Measurements from ENCODE around the gene IL22.

Gene IL22

DNA sequence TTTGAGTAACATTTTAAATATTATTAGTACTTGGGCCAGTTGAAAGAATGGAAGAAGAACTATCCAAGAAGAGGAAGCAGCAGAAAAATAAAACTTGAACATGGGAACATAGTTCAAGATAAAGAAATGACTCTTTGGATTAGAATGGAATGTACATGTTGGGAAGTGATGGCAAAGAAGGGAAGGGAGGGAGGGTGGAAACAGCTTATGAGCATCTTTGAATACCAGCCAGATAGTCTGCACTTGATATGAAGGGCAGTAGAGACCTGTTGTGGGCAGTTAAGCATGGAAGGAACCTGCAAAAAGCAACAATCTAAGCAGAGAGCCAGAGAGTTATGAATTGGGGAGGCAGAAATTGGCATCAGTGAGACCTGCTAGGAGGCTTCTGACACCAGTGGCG lies 10.0 kb upstream of the IL22 start:
- no peak for DNase-seq

DNA sequence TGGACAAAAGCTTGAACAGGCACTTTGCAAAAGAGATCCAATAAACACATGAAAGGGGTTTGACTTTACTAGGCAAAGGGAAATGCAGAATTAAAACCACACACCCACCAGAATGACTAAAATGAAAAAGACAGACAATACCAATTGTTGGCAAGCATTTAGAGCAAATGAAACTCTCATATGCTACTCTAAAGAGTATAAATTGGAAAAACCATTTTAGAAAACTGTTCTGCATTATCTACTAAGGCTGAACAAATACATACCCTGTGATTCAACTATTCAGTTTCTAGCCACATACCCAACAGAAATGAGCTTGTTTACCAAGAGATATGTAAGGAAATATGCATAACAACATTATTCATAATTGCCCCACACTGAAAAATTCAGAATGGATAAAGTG lies 8.5 kb upstream of the IL22 start:
- DNase-seq, result no peak

DNA sequence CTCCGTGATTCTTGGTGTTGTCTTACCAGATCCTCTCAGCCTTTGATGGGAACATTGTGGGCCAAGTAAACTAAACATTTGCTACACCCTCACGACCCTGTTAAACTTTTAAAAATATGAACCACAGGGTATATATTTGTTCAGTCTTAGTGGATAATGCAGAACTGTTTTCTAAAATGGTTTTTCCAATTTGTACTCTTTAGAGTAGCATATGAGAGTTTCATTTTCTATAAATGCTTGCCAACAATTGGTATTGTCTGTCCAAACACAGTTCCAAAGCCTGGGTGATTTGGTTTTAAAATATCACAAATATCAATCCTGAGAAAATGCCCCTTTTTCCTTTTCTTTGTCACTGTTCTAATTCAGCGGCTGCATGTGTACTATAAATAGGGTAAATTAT lies 6.7 kb upstream of the IL22 start:
- DNase-seq, result no peak

DNA sequence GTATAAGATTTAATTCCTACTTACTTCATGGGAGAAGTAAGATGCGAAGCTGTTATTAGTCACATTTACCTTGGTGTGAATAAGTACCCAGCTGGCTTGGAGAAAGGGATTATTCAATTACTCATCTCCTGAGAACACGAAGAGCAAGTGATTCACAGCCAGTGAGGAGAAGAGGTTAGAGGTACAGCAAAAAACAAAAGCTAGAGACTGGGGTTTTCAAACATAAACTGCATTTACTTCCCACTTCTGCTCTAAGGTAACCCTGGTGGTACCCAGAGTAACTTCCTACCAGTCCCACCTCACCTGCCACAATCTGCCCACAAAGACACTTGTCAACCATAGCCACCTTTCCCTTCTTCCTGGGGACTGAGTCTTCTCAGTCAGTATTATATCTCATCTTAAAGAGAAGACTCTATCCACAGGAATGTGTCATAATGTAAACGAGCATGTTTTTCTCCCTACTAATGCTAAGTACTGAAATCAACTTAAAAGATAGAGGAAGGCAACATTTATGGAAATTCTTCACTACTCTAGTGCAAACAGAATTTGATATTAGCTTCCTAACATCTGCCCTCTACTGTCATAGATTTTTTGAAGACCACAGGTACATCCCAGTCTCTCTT lies 6.0 kb upstream of the IL22 start:
- DNase-seq, result no peak

DNA sequence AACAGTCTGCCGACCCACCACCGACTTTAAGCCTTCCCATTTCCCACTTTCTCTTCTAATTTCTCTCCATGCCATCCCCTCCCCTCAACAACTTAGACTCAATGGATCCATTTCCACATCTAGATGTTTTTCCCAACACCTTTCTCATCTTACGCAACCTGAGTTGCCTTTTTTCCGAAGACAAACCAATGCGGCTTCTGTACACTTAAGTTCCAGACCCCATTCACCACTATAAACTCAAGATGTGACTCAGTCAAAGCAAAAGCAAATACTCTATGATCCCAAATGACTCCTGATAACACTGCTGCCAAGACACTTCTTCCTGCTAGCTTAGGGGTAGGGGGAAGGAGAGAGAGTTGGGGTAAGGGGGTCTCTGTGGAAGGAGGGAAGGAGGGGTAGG lies 1.3 kb downstream of the IL22 start:
- DNase-seq, result no peak

DNA sequence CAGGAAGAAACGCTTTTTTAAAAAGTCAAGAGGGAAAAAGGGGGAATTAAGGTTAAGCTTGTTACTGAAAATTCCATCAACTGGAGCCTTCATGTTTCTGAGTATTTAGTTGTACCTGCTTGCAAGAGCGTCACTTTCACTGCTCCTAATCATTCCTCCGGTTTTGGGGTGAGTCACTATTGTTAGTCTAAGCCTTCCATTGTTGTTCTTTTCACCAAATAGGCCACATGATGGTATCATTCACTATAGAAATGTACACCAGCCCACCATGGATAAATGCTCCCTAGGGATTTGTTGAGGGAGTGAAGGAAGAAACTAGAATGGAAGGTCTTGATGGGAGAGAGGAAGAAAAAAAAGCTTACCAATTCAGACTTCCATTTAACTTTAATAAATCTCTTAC lies 3.0 kb downstream of the IL22 start:
- no peak for DNase-seq

DNA sequence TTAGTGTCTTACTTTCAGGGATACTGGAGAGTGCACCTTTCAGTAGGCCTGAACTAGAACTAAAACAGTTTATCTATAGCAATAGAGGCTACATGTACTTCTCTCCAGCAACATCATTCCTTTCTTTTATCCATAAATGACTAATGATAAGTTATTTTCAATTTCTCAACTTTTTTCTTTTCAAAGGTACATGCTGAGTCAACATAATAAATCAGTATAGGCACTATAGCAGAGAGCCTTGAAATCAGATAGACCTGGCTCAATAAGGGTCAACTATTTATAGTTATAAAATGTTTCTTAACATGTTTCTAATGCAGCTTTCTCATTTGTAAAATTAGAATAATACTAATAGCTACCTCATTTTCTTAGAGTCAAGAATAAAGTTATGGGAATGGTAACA lies 5.6 kb downstream of the IL22 start:
- DNase-seq, result no peak

DNA sequence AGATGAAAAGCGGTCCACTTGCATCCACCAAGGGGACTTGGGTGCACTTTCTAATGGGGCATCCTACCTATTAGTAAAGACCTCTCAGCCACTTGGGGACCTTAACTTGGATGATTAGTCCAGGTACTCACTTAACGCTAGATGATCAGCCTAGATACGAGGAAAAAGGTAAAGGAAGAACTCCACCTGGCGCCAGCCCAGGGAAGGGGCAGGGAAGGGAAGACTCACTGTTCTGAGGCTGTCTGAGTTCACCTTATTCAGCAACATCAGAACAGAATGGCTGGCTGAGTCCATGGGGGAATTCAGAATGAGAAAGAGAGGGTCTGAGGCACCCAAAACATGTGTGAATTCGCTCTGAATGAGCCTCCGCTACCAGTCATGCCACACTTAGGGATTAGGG lies 7.1 kb downstream of the IL22 start:
- DNase-seq, result no peak

DNA sequence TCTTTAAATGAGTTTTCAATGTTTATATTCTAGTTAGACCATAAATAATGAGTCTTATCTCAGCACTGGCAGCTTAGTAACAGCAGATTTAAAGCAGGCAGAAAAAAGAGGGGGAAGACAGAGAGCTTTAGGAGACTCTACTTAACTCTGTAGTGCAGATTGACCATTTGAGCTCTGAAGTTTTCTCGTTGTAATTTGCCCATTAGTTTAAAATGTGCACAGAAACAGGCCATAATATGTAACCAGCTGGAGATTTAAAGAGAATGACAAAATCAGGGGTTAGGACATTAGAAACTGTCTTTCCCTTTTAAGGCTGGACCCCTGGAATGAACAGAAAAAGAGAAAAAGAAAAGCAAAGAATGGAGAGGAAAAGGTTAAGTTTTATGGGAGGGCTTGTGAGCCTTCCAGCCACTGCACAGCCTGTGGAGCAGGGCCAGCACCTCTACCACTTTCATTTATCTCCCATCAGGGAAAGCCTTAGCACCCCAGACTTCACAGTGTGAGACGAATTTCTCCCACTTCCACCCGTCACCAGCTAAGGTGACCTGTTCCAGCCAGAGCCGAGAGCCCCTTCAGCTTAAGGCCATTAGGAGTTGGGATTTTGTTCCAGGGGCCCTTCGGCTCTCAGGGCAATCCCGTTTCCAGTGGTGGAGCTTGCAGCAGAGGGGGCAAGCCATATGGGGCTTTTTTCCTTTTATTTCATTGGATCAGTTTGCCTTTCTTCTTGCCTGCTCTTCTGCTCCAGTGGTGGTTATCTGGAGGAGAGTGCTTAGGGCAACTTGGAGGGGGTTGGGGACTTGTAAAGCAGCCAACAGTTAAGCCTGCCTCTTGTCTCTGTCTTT lies 8.0 kb downstream of the IL22 start:
- DNase-seq, result no peak

DNA sequence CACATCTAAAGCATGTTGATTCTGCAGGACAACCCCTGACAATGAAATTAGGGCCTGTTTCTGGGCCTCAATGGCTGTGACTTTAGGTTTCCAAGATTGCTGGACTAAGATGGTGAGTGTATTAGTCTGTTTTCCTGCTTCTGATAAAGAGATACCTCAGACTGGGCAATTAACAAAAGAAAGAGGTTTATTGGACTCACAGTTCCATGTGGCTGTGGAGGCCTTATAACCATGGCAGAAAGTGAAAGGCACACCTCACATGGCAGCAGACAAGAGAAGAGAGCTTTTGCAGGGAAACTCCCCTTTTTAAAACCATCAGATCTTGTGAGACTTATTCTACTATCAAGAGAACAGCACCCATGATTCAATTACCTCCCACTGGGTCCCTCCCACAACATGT lies 10.6 kb downstream of the IL22 start:
- no peak for DNase-seq

DNA sequence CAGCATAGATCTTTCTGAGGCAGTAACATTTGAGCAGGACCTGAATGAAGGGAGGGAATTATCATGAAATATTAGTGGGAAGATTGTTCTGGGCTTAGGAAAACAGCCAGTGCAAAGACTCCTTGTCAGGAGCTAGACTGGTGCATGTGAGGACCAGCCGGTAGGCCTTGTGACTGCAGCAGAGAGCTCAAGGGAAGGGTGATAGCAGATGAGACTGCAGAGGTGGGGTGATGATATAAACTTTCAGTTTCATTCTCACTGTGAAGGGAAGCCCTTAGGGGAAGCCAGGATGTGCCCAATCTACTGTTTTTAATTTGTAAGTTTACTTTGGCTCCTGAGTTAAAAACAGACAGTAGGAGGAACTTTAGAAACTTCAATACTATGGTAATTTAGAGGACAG lies 12.4 kb downstream of the IL22 start:
- no peak for DNase-seq

DNA sequence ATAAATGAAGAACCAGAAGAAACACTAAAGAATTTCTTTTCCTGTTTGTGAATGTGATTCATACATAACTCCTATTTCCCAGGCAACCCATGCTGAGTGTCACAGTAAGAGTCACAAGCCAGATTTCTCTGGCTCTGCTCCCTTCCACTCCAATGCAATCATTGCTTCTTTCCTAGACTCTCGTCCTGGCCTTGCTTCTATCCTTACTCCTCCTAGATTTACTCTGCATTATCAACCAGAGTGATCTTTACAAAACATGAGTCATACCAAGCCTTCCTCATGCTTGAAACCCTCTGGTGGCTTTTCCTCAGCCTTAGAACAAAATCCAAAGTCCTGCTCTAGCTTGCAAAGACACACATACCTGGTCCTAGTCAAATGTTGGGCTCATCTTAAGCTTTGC lies 13.3 kb downstream of the IL22 start:
- no peak for DNase-seq

DNA sequence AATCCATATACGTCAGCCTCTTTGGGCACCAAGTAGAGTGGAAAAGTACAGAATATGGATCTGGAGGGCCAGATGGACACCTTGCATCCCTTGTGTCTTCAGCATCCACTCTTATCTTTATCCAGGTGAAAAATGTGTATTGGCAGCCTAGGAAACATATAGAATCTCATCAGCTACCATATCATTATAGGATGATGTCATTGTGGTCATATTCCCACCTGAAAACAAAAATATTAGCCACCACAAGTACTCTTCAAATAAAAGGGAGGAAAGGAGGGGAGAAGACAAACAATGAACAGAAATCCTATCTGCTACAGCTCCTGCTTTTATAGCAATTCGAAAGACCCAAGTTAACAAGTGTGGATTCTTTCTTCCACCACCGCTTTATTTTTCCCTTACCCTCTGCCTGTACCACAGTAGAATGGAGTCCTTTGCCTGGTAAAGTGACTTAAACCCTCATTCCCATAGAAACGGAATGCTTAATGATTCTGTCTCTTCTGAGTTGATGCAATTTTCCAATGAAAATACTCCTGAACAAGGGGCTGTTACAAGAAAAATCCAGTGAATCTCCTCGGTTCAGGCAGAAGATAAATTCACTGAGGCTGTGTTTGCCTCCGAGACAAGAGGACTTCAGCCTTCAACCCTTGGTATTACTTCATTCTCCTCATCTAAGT lies 14.0 kb downstream of the IL22 start:
- DNase-seq, result no peak

DNA sequence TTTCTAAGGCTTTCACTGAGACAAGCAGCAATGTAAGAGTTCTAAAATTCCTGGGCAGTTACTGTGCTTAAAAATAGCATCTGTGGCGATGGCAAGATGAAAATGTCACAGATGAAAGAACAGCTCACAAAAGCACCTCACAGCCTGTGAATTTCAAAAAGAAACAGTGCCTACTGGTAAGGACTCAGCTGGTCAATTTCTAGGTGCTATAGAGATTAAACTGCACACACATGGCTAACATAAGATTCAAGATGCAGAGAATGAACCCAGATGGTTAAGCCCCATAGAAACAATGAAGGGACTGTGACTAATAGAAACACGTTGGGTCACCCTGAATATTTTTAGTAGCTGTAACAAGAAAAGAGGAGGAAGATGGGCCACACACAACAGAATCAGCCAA lies 15.8 kb downstream of the IL22 start:
- no peak for DNase-seq

DNA sequence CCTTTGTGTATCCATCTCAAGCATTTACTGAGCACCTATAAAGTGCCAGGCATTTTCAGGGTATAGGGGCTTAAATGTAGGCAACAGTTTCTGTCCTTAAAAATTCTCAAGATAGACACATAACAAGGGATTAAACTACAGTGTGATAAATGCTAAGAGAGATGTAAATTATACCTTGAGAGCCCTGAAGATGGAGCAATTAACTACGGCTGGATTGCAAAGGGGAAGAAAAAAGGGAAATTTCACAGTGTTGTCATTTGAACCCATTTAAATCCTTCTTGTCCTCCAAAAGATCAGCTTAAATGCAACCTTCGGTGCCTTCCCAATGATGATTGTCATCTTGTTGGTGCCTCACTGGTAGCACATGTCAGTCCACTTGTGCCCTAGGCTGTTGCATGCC lies 16.3 kb downstream of the IL22 start:
- peak in 1 of 2 donors; percentile 15 for DNase-seq

DNA sequence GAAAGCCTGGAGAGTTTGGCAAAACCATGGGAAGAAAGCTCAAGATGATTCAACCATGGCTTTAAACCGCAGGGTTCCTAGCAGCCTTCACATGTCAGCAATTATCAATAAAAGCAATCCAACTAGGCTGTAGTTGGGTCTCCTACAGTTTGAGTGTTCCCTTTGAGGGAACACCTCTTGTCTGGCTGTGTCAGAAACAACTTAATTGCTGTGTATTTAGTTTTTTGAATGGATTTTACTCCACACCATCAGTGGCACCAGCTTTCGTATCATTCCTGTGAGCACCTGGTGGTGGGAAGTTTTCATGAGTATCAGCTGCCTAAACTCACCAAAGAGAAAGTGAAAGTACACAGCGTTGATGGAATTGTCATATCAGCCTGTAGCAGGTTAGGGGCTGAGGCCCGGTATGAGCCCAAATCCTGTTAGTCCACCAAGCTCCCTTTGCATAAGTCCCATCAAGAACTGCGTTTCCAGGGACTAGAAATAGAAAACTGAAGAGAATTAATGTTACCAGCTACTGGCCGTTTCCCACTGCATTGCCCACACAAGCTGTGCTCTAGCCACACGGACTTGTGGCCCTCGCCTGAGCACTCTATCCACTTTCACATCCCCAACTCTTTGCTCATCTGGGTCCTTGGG lies 16.9 kb downstream of the IL22 start:
- no peak for DNase-seq

DNA sequence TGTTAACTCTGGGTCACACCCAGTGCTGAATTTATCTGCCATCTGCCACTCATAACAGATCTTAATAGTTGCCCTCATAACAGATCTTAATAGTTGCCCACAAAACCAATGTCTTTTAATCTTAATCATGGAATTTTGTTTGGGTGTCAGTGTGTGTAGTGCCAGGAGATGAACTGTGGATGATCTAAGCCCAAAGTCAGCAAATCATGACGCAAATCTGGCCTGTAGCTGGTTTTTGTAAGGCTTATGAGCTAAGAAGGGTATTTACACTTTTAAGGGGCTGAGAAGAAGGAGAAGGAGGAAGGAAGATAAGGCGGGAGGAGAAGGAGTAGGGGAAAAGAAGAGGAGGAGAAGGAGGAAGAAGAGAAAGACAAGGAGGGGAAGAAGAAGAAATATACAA lies 17.8 kb downstream of the IL22 start:
- no peak for DNase-seq

DNA sequence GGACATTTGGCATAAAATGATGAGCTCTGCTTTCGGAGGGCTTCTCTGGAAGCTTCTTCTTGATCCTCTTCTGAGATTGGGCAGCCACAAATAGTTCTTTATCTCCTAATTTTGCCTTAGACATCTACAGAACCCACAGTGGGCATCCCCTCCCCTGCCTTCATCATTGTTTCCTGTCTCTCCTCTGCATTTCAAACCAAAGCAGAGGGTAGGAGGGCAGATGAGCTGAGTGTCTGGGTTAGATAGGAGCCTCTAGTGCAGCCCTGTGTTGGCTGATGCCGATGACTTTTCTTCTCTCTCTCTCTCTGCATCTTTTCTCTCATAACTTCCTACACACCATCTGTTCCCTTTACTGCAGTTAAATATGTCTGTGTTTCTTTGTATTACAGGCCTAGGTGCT lies 19.3 kb downstream of the IL22 start:
- DNase-seq, result no peak

DNA sequence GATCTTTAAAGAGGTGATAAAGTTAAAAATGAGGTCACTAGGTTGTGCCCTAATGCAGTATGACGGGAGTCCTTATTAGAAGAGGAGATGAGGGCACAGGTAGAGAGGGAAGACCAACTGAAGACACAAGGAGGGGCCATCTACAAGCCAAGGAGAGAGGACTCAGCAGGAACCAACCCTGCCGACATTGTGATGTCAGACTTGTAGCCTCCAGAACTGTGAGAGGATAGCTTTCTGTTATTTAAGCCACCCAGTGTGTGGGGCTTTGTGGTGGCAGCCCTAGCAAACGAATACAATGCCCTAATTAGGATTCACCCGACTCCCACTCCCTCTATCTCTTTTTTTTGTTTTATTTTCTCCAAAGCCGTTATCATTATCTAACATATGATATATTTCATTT lies 19.9 kb downstream of the IL22 start:
- DNase-seq, result no peak

DNA sequence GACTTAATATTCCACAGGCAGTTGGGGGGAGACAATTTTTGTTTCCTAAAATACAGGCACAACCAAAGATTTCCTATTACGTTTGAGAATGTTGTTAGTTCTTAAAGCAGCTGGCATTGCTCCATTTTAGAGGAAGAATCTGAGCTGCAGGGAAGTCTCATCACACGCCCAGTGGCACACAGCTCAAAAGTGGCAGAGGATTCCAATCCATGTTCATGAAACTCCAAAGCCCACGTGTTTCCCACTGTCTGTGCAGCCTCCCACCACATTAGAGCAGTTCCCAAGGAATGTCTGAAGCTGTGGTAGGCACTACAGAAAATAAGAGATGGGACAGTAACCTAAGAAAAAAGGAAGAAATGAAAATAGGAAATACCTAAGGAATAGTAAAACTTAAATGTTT lies 21.7 kb downstream of the IL22 start:
- DNase-seq, result no peak

DNA sequence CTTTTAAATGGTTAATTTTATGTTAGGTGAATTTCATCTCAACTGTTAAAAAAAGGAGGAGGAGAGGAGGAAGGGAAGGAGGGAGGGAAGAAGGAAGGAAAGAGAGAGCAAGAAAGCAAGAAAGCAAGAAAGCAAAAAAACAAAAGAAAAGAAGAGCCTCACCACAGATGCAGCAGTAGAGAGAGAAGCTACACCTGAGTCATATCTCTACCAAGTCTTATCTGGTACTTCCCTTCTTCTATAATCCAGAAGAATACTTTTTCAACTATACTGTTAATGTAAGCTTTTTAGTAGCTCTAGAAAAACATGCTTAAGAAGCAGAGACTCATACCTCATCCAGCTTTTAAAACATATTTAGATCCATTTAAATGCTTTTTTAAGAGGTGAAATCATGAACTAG lies 22.2 kb downstream of the IL22 start:
- DNase-seq, result no peak

DNA sequence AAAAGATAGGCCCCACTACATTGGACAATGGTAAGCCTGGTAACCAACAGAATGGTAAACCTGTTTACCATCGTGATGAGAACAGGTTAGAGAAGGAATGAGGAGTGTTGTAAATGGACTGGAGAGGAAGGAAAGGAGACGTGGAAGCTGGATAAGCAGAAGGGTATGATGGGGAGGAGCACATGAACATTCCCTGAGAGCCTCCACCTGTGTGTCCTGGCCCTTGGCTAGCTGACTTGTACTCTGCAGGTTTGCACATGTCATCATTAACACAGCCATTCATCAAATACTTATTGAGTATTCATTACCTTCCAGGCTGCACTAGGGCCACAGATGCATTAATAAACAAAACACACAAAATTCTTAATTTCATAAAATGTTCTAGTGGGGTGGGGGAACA lies 23.4 kb downstream of the IL22 start:
- no peak for DNase-seq

DNA sequence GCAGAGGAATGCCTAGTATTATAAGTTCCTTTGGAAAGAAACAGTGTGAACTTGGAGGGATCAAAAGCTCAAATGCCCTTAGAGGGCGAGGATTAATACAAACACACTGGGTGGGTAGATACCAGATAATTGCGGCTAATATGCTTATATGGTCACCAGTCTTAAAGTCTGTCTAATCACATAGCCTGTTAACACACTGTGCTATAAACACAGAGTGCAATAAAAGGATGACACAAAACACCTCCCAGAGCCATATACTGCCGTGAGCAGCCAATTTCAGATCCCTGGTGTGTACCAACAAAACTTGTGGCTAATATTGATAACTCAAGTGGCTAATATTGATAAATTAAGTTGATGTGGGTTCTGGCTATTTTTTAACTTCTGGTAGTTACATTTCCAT lies 26.0 kb downstream of the IL22 start:
- no peak for DNase-seq
